ENCODE data around the gene PRCD. TPM values are rescaled to one million over a fixed set of nuclear protein-coding genes. Genes with fewer than 3 reads are reported as not detected.

PRCD gene
- total RNA-seq, 1 donor = 4.2 TPM

DNA sequence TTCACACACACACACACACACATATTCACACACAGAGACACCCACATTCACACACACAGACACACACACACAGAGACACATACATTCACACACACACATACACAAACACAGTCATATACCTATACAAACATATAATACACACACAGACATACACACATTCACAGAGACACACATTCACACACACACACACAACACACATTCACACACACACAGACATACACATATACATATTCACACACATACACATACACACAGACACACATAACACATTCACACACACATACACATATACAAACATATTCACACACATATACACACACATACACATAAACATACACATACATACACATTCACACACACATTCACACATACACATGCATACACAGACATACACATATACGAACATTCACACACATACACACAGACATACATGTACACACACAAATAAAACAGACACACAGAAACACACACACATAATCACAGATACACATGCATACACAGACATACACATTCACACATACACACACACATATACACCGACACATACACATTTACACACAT is 7.9 kb downstream of the PRCD start:
- H3K4me3 ChIP-seq (ENCODE audit: low read depth, low read length) = no peak overlapping the region
- TF ChIP-seq, protein P1, sequence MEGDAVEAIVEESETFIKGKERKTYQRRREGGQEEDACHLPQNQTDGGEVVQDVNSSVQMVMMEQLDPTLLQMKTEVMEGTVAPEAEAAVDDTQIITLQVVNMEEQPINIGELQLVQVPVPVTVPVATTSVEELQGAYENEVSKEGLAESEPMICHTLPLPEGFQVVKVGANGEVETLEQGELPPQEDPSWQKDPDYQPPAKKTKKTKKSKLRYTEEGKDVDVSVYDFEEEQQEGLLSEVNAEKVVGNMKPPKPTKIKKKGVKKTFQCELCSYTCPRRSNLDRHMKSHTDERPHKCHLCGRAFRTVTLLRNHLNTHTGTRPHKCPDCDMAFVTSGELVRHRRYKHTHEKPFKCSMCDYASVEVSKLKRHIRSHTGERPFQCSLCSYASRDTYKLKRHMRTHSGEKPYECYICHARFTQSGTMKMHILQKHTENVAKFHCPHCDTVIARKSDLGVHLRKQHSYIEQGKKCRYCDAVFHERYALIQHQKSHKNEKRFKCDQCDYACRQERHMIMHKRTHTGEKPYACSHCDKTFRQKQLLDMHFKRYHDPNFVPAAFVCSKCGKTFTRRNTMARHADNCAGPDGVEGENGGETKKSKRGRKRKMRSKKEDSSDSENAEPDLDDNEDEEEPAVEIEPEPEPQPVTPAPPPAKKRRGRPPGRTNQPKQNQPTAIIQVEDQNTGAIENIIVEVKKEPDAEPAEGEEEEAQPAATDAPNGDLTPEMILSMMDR (IDR thresholded peaks at IDR 0.05; ENCODE audit: insufficient read depth, low read length) = no peak
- no peak for DNase-seq (ENCODE audit: low read depth)

DNA sequence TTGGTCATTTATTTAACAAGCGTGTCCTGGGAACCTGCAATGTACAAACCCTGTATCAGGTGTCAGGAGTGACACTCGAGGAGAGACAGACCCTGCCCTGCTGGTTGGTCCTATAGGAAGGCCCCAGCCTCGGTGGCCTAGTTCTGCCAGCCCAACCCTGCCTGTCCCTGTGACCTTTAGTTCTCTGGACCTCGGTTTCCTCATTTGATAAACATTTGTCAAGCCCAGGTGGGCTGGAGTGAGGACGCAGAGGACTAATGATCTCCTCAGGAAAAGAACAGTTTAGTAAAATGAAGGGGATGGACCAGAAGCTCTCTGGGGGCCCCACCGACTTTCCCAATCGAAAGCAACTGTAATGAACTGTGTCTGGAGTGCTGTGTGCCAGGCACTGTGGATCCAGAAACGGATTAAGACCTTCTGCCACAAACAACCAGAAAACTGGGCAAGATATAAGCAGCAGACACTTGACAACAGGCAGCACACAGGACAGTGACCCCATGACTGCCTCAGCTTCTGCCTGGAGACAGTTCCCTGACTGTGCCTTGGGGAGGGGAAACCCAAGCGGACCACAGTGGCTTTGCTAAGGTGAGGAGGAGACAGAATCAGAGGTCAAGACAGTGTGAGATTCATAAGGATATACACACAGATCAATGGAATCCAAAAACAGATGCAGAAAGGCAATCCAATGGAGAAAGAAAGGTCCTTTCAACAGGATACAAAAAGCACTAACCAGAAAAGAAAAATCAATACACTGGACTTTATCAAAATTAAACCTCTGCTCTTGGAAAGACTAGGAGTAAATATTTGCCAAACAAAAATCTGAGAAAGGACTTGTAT is 8.8 kb downstream of the PRCD start:
- TF ChIP-seq, protein P1 (IDR thresholded peaks at IDR 0.05; ENCODE audit: insufficient read depth, low read length) = no peak
- no peak overlapping the region for H3K4me3 ChIP-seq (ENCODE audit: low read depth, low read length)

DNA sequence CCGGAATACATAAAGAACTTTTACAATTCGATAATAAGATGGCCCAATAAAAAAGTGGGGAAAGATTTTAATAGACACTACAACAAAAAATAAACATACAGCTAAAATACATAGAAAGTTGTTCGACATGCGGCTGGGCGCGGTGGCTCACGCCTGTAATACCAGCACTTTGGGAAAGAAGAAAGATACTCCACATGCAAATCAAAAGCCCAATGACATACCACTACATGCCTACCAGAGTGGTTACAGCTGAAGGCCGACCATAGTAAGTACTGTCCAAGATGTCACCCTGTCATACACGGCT is 9.3 kb downstream of the PRCD start:
- no peak overlapping the region for H3K4me3 ChIP-seq (ENCODE audit: low read depth, low read length)
- TF ChIP-seq, protein P1 (IDR thresholded peaks at IDR 0.05; ENCODE audit: insufficient read depth, low read length) = no peak
- DNase-seq (ENCODE audit: low read depth) = no peak

More for the DNA sequence above, 8.8 kb downstream of the PRCD start:
- DNase-seq (ENCODE audit: low read depth) = no peak

DNA sequence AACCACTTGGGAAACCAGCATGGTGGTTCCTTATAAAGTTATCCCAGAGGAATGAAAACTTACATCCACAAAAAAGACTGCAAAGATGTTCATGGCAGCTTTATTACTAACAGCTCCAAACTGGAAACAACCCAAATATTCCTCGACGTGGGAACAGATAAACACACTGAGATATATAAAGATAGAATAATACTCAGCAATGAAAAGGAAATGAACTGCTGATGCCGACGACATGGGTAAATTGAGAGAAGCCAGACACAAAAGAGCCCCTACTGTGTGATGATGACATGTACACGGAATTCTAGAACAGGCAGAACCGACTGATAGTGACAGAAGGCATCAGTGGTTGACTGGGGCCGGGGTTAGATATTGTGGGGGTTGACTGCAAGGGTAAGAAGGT is 9.7 kb downstream of the PRCD start:
- no peak for DNase-seq (ENCODE audit: low read depth)
- H3K4me3 ChIP-seq (ENCODE audit: low read depth, low read length) = no peak overlapping the region
- TF ChIP-seq, protein P1 (IDR thresholded peaks at IDR 0.05; ENCODE audit: insufficient read depth, low read length) = no peak

DNA sequence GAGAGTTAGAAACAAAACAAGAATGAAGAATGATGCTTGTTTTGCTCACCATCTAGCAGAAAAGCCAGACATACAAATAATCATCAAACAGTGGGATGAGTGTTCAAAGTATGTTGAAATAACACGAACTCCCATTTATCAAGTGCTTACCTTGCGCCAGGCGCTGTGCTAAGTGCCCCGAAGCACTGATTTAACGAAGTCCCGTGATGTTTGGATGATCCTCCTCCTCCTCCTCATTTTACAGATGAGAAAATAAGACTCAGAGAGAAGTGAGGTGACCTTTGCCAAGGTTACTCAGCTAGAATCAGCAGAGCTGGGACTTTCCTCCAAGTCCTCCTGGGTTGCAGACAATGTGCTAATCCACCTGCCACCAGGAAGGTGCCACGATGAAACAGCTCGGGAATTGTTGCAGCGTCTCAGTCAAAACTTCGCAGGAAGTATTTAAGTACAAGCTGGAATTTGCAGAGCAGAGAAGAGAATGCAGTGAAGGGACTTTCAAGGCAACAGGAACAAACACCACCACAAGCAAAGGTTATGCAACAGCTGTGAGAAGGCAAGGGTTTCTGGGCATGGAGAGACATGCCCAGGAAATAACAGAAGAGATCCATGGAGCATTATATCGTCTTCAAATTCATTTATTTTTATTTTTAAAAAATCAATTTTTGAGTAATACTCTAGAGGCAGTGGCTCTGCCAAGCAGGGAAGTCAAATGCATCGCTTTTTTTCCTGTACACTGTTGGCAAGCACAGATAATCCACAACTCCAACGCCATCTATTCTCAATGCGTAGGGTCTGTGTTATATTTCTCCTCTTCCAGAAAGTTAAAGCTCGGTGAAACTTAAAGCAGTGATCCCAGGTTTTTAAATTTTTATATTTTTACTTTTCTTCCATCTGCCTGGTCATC is 11.1 kb downstream of the PRCD start:
- TF ChIP-seq, protein P1 (IDR thresholded peaks at IDR 0.05; ENCODE audit: insufficient read depth, low read length) = no peak
- H3K4me3 ChIP-seq (ENCODE audit: low read depth, low read length) = peak overlapping the region; percentile 9
- peak; percentile 61 for DNase-seq (ENCODE audit: low read depth)

DNA sequence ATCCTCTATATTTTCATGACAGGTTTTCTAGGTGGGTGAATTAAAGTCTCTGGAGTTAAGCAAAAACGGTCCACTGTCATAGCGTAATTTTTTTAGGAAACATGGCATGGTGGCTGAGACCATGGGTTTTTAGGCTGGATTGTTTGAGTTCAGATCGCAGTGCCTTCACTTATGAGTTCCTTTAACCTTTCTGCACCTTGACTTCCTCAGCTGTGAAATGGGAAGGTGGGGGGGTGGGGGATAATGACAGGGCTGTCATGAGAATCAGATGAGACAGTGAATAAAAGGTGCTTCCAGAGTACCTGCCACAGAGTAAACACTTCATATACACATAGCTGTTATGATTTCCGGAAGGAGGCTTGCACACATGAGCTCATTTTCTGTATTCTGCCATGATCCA is 11.8 kb downstream of the PRCD start:
- no peak for DNase-seq (ENCODE audit: low read depth)
- TF ChIP-seq, protein P1 (IDR thresholded peaks at IDR 0.05; ENCODE audit: insufficient read depth, low read length) = no peak
- H3K4me3 ChIP-seq (ENCODE audit: low read depth, low read length) = no peak overlapping the region

Data from fibroblast of the aortic adventitia (primary cell).